GM19025 (cell line): ENCODE measurements around the gene TFEC.
"Not testable (repeated sequence)": the region's sequence is repeated elsewhere in the genome, so short reads cannot be mapped to it uniquely, and the experiment has no call there.

Experiments used
- ATAC-seq: cut with Tn5 transposase; IDR thresholded peaks from one replicate; pipeline ENCODE4 v1.9.1; 2021; ENCODE audit warnings: mild to moderate bottlenecking, low read depth, moderate library complexity; ENCODE audit not compliant: unreplicated experiment

The TFEC gene, protein sequence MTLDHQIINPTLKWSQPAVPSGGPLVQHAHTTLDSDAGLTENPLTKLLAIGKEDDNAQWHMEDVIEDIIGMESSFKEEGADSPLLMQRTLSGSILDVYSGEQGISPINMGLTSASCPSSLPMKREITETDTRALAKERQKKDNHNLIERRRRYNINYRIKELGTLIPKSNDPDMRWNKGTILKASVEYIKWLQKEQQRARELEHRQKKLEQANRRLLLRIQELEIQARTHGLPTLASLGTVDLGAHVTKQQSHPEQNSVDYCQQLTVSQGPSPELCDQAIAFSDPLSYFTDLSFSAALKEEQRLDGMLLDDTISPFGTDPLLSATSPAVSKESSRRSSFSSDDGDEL

DNA sequence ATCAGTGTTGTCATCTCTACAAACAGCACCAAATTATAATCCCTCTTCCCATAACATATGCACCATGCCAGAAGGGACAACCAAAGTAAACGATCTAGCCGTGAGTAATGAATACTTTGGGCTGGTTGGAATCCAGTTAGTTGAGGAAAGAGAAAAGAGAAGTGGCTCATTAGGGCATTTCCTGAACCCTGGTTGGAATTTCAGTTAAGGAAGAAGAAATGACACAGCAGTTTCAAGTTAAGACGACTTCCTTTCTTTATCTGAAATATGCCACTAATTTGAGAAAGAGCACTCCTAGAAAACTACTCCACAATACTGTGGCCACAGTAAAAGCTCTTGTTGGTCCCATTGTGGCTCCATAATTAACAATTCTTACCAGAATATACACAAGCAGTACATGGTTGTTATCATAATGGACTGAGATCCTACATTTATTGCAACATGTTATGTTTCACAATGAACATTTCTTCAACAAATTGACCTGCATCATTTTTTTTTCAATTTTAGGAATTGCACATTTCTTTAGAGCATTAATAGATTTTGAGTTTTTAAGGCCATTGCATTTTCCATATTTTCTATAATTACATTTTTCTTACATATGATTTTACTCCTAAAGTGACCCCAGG, at the start of gene TFEC:
Gene TFEC, minus strand, starts transcription at position 113 of the 626 bp plus-strand sequence. CDS start 46,322 bp downstream, outside the sequence.
- no peak for ATAC-seq

DNA sequence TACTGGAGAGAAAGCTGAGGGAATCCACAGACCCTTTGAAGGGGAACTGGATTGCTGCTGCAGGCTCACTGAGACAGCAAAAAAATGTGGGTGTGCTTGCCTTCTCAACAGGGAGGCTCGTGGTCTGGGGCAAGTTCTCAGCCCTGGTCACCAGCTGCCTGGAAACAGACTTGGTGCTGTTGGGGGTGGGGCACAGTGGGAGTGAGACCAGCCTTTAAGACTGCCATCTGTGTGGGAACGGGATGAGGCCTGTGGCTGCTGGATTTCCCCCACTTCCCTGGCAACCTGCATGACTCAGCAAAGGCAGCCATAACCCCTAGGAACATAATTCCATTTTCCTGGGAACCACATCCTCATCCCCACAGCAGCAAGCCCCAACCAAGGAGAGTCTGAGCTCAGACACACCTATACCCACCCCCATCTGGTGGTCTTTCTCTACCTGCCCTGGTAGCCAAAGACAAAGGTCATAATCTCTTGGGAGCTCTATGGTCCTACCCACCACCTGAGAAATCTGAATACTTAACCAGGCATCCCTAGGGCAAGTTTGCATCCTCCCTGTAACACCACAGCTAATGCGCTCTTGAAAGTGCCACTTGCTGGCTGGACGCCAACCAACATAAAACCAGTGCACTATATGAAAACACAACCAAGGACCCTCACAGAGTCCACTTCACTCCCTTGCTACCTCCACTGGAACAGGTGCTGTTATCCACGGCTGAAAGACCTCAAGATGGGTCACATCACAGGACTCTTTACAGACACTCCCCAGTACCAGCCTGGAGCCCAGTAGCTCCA, 45.0 kb upstream of the TFEC start:
- ATAC-seq, result no peak

DNA sequence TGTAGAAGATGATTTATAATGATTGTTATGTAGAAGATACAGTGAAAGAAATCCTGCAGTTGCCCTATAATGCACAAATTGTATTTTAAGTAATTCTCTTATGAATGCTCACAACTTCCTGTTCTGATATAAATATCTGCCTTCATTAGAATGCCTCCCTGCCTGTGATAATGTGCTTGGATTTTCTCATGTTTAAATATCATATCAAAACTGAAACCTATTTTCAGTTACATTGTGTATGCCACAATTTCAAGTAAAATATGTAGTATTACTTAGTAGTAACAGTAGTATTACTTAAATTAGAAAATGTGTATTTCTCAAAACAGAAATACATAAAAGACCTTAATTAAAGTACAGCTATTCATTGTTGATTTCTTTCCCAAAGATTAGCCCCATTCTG, 41.1 kb upstream of the TFEC start:
- no peak for ATAC-seq

DNA sequence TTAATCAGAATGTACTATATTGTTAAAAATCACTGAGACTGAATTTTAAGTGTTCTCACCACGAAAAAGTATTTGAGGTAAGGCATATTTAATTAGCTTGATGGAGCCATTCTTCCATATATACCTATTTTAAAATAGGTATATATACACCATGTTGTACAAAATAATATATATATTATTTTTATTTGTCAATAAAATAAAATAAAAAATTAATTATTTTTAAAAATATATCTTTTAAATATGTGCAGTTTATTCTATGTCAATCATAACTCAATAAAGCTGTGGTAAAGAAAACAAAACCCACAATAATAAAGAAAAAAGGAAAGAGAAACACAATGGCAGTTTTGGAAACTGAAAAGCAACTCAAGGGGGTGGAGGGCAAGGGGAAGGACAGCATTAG, 33.6 kb upstream of the TFEC start:
- ATAC-seq, result no peak

DNA sequence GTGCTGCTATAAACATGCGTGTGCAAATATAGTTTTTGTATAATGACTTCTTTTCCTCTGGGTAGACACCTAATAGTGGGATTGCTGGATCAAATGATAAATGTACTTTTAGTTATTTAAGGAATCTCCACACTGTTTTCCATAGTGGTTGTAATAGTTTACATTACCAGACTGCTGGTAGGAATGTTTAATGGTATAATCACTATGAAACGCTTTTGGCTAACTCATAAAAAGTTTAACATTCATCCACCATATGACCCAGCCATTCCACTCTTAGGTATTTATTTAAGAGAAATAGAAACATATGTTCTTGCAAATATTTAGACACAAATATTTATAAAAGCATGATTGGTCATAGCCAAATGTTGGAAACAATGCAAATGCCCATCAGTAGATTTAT, 32.1 kb upstream of the TFEC start:
- ATAC-seq, result no peak

DNA sequence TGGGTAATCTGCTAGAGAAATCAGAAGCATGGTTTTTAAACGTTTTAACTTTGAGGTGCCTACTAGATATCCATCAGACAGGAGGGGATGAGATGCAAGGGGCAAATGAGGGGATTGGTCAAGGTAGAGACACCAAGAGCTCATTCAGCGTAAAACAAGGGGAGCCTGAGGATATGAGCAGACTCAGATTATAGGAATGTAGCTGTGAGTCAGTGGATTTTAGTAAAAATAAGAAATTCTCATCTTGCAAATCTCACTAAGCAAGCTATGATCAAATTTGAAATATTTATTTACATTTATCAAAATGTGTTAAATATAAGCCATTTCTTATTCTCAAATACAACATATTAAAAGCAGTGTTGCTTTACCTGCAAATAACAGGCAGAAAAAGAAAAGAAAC, 21.4 kb upstream of the TFEC start:
- ATAC-seq, result no peak

DNA sequence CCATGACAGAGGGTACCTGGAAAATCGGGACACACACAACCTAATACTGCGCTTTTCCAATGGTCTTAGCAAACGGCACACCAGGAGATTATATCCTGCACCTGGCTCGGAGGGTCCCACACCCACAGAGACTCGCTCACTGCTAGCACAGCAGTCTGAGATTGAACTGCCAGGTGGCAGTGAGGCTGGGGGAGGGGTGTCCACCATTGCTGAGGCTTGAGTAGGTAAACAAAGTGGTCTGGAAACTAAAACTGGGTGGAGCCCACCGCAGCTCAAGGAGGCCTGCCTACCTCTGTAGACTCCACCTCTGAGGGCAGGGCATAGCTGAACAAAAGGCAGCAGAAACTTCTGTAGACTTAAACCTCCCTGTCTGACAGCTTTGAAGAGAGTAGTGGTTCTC, 16.7 kb upstream of the TFEC start:
- ATAC-seq, result not testable (repeated sequence)

DNA sequence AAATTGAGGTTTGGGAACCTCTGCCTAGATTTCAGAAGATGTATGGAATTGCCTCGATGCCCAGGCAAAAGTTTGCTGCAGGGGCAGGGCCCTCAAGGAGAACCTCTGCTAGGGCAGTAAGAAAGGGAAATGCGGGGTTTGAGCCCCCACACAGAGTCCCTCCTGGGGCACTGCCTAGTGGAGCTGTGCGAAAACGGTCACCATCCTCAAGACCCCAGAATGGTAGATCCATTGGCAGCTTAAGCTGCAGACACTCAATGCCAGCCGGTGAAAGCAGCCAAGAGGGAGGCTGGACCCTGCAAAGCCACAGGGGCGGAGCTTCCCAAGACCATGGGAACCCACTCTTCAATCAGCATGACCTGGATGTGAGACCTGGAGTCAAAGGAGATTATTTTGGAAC, 15.0 kb upstream of the TFEC start:
- no peak for ATAC-seq

DNA sequence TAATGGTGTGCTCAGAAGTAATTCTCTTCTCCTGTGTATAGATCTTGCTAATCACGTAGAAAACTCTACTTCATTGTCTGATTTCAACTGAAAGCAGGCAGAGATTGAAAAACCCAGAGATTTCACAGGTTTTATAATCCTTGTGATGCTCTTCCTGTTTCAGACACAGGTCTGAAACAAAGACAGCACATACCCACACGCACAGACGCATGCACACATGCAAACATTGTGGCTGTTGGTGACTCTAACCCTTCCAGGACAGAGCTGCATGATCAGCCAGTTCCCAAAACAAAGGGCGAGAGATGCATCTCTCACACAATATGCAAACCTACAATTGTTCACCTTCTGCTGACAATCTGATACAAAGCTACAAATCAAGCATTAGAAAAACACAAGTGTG, 11.1 kb upstream of the TFEC start:
- peak; percentile 92 for ATAC-seq

DNA sequence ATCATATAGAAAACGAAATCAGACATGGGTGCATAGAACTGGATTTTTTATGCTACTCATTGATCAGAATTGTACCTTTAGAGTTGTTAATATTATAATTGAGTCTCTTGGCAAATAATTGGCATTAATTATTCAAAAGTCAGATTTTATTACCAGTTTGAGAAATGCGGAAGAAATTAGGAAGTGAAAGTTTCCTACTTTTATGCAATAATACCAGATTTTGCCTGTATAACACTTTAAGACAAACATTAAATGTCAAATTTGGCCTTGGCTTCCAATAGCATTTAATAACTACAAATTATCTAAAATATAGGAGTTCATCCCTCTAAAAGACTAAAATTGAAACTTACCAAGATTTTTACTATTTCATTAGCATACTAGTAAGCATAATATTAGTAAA, 6.8 kb upstream of the TFEC start:
- ATAC-seq, result no peak

DNA sequence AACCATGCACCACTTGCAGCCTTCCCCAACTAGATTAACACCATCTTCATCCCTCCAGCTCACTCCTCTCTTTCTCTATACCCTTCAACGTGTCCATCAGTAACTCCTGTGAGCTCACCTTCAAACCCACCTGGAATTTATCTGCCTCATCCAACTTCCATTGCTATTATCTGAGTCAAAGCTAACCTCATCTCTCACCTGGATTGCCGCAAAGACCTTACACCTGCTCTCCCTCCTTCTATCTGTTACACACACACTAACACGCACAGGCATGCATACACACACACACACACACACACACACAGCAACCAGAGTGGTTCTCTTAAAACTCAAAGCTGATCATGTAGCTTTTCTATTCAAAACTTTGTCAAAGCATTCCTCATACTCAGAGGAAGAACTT, 3.8 kb upstream of the TFEC start:
- ATAC-seq, result no peak

DNA sequence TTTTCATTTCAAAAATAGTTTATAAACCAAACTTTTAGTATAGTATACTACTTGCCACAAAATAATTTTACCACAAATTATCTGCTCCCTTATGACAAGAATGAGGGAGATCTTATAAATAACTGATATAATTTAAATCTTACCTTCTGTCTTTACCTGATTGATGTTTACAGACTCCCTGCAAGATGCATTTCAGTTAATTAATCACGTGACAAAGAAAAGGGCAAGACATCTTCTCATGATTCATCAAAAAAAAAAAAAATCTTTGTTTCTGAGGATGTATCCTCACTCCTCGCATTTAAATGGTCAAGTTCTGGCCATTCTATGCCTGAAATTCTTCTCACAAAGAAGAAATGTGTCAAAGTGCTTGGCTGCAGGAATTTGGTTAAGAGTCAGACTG, 2.3 kb upstream of the TFEC start:
- ATAC-seq, result no peak

DNA sequence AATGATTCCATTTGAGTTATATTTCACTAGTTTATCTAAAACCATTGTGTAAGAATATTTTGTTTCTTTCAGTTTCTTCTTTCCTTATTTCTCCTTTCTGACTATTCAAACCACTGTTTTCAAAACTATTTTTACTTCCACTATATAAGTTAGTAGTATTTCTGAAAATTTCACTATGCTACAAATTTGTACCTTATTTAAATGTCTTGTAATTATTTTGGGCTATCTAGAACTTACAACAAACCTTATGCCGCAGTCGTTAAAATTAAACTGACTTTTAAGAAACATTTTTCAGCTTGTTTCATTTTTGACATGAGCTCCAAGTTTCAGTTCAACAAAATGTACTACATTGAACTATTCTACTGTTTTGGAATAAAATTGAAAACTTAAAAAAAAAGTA, 1.8 kb downstream of the TFEC start:
- peak; percentile 75 for ATAC-seq

DNA sequence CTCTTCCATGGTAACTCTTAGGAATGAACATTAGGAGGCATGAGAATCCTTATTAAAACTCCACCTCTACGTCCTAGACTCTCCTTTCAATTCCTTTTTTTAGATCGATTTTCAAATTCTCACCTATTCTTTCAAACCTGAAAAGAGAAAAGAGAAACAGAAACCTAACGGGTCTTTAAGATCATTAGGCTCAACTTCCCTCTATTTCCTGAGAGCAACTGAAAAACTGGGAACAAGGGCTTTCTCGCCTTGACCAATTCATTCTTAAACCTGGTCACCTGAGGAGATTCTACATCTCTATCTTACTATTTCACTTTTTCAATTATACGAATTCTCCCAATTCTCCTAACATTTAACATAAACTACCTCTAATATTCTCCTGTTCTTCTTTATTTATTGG, 2.8 kb downstream of the TFEC start:
- ATAC-seq, result no peak

DNA sequence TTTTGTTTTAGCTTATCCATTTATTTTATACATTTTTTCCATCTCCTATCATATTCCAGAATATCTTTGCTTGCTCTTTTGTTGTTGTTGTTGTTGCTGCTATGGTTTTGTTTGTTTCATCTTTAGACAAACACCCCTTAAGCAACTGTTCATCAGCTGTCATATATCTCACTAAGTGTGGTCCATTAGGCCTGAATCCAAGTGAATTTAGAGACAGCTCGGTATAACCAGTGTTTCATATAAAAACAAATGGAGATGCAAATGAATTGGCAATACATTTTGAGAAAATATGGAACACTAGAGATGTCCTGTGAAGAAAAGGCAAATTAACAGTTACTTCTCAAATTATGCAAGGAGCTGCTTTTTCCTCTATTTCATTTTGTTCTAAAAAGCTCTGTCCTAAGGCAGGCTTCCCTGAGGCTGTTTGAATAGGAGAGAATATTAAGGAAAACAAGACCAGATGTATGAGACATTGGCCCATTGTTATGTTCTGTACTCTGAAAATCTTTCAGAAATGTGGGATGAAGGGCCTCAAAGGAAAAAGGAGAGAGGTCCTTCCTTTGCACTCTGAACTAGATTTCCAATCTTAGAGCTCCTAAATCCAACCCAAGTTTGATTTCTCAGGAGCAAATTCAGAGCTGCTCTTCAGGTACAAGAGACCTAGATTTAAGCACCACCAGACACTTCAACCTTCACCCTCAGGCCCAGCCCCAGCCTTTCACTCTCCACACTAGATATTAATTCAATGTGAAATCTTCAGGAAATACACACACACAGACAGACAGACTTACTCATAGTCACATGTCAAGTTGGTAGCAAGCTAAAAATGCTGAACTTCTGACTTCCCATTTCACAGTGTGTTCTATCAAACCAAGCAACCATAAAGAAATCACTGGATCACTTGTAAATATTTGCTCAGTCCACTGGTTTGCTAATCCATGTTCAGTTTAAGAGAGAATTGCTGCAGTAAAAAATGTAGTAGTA, 5.4 kb downstream of the TFEC start:
- ATAC-seq, result no peak

DNA sequence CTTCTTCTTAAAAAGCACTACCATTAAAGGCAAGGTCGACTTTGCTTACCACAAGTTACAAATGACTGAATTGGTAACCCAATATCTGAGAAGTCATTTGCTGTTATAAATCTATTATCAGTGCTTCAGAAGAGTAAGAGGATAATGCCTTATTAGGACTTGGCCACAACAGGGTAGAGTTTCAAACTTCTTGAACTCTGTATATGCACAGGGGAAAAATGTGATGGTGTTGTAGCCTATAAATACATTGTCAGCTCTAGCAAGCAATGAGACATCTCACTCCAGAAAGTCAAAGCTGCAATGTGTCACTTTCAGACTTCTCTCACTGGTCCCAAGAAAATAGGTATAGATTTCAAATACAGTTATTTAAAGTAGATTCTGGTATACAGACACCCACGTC, 9.3 kb downstream of the TFEC start:
- ATAC-seq, result no peak

DNA sequence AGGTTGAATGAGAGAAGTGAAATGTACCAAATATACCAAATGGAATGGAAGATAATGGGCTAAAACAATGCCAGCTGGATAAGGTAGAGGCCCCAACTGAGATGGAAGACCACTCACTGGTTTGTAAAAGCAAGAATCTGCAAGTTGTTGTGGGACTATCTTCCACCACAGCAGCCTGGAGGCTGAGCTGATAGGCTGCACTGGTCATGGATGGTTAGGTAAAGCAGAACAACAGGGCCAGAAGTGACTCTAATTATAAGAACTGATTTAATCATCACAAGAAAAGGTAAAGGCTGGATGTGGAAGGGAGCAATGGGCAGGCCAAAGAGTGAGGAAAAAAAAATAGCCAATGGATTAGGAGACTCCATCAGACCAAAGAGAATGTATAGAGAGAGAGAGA, 11.8 kb downstream of the TFEC start:
- no peak for ATAC-seq

DNA sequence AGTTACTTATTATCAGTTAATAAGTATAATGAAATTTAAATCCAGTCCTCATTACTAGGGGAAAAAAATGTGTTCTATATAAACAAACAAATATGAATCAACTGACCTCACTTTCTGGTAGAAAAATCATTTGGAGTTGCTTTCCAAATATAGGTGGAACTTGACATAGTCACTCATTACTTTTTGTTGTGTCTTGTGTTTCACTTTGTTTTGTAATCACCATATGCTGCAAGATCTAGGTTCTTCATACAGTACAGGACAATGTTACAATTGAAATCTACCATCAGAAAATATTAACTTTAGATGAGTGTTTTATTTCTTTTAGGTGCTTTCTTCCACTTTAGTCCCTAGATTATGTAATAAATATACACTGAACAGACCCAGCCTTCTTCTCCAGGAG, 16.9 kb downstream of the TFEC start:
- ATAC-seq, result no peak

DNA sequence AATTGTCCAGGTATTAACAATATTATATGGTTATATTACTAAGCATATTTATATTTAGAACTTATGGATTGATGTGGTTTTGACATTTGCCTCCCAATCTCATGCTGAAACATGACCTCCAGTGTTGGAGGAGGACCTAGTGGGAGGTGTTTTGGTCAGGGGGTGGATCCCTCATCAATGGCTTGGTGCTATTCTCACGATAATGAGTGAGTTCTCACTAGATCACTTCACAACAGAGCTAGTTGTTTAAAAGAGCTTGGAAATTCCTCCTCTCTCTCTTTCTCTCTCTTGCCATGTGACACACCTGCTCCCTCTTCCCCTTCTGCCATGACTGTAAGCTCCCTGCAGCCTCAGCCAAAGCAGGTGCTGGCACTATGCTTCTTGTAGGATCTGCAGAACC, 19.0 kb downstream of the TFEC start:
- no peak for ATAC-seq

DNA sequence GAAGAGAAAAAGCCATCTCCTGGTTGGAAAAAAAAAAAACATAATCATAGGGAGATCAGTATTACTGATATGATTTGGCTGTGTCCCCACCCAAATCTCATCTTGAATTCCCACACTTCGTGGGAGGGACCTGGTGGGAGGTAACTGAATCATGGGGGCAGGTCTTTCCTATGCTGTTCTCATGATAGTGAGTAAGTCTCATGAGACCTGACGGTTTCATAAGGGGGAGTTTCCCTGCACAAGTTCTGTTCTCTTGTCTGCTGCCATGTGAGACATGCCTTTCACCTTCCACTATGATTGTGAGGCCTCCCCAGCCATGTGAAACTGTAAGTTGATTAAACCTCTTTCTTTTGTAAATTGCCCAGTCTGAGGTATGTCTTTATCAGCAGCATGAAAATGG, 25.8 kb downstream of the TFEC start:
- not testable (repeated sequence) for ATAC-seq
